Smooth muscle cell of the brain vasculature (primary cell): ENCODE measurements around the gene TPD52L3.
A peak's percentile ranks its signal among the peaks of the same experiment; 100 is the strongest.

Source experiments
- DNase-seq: peaks from one replicate; pipeline ENCODE4 v3.0.0-alpha.2; 2012; ENCODE audit warnings: low read depth, low spot score

The TPD52L3 gene

DNA sequence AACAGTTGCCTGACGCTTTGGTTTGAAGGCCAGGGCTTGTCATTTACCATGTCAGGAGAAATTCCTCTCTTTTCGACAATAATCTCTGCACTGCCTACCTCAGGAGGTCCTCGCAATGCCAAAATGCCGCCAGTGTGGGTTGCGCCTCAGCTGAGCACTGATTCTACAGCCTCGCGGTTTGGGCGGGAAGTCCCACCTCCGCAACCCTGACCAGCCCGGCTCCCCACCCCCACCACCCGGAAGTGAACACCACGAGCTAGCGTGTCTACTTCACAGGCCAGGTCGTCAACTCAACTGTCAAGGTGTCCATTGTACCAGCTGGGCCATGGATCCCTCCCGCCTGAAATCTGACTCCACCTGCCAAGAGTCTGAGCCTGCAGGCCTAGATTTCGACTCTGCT is at the start of gene TPD52L3:
TSS of gene TPD52L3 (plus strand) at position 273 of the 400 bp plus-strand sequence. CDS start 221 bp downstream, outside the sequence.
- no peak for DNase-seq

DNA sequence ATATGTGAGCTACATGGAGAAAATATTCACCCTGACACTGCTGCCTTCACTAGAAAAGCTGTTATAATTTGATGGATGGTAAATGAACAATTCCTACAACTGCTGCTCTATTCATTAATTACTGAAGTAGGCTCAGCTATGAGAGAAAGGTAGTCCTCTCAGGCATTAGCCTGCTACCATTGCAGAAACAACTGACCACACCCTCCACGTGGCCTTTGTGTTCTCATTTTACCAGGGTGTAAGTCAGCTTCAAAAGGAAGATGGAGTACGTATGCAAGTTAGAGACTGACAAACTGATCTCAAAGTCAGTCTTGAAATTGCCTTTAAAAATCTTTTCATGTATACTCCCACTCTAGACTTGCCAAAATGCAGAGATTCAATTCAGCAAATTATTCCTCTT is 26.3 kb upstream of the TPD52L3 start:
- no peak for DNase-seq

DNA sequence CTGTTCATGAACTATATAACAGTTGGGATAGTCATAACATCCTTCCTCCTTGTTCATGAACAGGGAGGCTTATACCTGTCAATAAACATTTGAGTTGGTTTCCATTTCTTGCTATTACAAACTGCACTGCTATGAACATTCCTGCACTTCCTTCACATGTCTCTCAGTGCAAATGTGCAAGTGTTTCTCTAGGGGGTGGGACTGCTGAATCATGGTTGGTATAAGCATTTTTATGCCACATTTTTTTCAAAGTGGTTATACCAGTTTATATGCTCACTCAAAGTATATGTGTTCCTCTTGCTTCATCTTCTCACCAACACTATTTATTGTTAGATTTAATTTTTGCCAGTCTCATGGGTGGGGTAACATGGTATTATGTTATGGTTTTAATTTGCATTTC is 25.8 kb upstream of the TPD52L3 start:
- DNase-seq: no peak

DNA sequence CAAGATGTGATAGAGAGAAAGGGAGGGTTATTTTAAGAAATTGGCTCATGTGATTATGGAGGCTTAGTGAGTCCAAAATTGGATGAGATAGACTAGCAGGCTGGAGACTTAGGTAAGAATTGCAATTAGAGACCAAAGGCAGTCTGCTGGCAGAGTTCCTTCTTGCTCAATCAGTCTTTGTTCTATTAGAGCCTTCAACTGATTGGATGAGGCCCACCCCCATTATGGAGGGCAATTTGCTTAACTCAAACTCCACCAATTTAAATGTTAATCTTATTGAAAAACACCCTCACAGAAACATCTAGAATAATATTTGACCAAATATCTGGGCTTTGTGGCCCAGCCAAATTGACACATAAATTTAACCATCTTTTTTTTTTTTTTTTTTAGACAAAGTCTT is 23.9 kb upstream of the TPD52L3 start:
- no peak for DNase-seq

DNA sequence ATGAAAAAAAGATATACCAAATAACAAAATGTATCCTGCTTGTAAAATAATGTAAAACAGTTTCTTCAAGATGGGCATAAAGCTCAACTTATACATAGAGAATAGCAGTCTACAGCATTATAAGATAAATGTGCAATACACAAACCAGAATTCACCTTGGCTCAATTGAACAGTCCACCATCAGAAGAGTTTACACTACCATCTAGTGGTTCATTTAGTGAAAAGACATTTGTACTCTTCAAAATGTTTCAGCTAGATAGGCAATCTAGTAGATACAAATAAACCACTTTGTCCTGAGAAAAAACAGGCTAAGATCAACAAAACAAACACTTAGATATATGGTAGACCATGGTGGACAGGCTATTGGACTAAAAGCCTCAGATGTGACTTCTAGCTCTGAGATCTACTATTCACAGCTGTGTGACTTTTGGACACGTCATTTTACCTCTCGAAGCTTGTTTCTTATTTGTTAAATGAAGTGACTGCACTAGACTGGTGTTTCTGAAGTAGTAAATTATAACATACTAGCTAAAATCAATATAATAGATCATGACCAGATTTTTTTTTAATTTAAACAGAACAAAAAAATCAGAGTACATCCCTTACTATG is 22.1 kb upstream of the TPD52L3 start:
- no peak for DNase-seq

DNA sequence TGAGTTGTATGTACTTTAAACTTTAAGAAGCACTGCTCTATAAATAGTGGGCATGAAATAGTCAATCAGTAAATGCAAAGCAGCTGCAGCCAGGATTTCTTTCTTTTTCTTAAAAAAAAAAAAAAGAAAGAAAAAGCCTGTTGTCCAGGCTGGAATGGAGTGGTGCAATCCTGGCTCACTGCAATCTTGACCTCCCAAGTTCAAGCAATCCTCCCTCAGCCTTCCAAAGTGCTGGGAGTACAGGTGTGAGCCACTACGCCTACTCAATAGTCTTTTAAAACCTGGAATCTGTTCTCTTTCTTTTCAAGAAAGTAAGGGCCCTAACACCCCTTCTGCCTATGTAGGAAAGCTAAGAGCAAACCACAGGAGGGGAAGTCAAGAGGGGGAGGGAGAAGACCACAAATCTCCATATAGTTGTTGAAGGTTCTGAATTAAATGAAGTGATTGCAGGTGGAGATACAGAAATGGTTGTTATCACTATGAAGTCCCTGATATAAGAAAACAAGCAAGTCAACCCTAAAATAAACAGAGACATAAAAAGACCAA is 20.6 kb upstream of the TPD52L3 start:
- no peak for DNase-seq

DNA sequence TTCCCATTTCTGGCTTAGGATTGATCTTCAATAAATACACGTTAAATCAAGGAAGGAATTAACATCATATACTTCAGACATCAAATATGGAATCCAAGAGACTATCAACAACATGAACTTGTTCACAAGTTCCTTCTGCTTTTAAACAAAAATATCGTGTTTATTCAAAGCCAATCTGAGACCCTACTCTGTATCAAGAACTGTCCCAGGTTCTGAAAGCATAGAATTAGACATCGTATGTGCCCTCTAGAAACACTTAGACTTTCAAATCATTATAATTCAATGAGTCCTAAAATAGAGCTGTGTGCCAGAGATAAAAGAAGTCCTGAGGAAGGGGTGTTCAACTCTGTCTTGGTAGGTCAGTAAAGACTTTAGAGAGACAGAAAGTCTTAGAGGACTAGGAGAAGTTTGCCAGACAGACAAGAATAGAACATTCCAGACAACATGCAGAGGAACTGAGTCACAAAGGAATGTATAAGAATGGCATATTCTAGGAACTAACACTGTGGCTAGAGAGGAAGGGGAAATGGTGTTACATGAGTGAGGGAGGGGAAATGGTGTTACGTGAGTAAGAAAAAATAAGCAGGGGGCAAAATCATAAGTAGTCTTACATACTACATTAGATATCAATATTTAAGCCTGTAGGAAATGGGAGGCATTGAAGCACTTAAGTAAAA is 2.9 kb downstream of the TPD52L3 start:
- no peak for DNase-seq

DNA sequence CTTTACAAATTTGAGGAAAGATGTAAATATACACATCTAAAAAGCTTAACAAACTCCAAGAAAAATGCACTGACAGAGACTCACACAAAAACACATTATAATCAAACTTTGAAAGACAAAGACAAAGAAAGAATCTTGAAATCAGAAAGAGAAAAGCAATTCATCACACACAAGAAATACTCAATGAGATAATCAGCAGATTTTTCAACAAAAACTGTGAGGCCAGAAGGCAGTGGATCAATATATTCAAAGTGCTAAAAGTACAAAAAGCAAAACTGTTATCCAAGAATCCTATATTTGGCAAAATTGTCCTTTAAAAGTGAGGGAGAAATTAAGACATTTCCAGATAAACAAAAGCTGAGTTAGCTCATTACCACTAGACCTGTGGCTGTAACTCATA is 6.1 kb downstream of the TPD52L3 start:
- DNase-seq: no peak

DNA sequence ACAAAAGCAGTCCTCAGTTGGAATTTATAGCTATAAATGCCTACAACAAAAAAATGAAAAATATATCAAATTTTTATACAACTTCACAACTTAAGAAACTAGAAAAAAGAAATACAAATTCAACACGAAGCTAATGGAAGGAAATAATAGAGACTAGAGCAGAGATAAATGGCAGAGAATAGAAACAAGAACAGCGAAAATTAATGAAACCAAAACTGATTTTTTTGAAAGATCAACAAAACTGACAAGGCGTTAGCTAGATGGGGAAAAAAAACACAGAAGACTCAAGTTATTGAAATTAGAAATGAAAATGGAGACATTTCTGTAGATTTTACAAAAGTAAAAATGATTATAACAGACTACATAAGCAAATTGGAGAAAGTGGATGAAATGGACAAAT is 20.6 kb downstream of the TPD52L3 start:
- no peak for DNase-seq

DNA sequence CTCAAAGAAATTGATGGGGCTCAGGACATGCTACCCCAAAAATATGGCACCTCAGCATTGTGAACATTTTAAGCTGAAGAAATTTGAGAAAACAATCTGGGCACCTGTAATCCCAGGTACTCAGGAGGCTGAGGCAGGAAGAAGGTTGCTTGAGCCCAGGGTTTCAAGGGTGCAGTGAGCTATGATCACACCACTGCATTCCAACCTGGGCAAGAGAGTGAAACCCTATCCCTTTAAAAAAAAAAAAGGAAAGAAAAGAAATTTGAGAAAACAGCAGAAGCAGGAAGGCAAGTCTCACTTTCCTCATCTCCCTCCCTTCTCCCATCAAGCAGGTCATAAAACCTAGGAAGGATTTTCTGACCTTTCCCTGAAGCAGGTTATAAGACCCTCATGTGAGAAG is 23.6 kb downstream of the TPD52L3 start:
- DNase-seq: no peak

DNA sequence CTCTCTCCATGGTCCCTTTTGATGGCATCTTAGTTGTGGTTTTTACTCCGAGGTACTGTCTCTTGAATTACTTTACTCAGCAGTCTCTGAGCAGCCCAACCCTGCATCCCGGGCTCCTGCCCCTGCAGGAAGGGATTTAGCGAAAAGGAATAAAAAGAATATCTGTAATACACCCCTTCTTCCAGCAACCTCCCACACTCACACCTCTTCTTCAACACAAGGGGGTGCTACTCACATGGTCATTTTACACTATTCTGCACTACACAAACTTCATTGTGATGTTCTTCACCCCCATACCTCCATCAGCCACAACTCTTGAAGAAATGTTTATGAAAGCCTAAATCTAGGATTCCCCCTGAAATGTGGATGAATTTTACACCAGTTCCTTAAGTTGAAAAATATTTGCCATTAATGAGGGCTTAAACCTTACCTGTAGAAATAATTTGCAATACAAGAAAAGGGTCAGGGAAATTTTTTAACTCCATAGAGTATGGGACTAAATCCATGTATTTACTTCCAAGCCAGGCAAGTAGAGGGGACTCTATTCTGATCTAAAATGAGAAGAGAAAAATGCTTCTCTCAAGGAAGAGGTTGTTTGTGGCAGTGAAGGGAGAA is 26.0 kb downstream of the TPD52L3 start:
- peak; percentile 49 for DNase-seq

DNA sequence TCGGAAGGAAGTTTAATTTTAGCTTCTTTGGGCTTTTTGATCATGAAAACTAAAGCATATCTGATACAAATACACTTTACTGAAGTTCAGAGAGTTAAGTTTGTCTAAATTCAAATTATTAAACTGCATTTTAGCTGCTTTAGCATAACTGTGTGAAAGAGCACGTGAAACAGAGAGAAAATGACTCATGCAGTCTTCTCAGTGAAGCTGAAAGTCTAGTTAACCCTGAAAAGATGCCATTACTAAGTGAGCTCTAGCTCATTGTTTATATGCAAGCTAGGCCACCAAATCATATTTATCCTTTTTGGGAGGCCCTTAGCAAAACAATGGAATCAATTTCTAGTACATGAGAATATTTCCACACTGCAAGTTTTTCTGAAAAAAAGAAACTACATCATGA is 27.6 kb downstream of the TPD52L3 start:
- DNase-seq: no peak

DNA sequence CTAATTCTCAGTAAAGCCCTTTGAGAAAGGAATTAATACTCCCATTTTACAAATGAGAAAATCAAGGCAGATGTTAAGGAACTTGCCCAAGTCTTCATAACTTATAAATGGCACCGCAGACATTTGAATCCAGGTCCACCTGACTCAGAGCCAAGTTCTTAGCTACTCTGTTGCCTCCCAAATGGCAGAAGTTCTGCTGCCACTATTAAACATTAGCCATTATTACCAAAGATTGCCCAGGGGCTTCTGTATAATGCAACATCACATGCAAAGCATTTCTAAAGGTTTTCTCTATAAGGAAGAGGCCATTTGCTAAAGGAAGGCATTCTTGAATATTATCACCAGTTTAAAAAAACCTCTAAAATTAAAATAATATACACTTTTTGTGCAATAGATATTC is 28.3 kb downstream of the TPD52L3 start:
- DNase-seq: no peak

DNA sequence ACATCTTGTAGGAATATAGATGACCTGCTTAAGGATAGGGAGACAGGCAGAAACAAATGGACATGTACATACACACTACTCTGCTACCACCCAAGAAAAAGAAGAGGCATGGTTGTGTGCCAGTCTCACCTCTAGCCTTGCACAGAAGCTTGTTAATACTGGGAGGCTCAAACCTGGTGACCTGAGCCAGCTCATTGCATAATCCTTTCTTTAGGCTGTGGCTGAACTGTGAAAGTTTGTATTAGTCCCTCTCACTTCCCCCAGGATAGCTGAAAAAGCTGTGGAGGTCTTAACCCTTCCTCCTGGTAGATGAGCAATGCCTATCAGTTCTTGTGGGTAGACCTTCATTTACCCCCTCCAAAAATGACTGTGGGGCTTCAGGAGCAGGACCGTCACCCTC is 28.7 kb downstream of the TPD52L3 start:
- DNase-seq: no peak

DNA sequence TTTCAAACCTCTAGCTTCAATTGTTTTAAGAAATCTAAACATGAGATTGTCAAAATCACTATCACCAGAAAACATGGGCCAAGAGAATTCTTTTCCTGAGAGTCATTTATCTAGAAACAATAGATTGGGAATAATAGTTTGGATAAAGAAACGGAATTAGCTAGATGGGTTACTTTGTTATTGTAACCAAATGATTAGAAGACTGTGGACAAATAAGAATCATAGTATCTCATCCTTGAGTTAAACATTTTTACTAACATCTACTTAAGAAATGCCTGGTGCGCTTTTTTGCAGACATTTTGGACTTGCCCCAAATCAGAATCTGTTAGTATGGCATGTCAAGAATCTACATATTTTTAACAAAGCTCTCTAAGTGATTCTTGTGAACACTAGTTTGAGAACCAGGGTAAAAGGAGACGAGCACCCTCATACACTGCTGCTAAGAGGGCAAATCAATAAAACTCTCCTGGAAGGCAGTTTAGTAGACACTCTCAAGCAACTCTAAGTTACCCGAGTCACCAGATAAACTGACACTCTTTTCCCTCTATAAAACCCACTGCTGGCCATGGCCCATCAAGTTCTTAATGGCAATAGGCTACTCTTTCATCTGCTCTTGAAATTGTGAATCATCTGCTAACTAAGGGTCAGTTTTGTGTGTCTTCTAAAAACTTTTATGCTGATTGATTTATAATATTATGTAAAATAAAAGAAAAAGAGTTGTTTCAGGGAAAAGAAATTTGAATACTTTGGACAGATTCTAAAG is 39.1 kb downstream of the TPD52L3 start:
- DNase-seq: no peak

DNA sequence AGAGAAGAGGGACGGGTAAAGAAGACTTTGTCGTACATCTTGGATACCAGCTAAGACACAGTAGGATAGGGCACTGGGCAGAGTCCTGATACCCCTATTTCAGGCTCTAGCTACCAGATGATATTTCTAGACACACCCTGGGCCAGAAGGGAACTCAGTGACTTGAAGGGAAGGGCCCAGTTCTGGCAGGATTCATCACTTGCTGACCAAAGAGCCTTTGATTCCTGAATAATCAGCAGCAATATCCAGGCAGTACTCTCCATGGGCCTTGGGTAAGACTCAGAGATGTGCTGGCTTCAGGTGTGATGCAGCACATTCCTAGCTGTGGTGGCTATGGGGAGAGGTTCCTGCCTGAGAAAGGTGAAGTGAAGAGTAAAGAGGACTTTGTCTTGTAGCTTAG is 40.7 kb downstream of the TPD52L3 start:
- DNase-seq: no peak
